Measurements from ENCODE around the gene MAPK8IP3.
A peak's percentile ranks its signal among the peaks of the same experiment; 100 is the strongest.
"Not testable (repeated sequence)": the region's sequence is repeated elsewhere in the genome, so short reads cannot be mapped to it uniquely, and the experiment has no call there.

The MAPK8IP3 gene

DNA sequence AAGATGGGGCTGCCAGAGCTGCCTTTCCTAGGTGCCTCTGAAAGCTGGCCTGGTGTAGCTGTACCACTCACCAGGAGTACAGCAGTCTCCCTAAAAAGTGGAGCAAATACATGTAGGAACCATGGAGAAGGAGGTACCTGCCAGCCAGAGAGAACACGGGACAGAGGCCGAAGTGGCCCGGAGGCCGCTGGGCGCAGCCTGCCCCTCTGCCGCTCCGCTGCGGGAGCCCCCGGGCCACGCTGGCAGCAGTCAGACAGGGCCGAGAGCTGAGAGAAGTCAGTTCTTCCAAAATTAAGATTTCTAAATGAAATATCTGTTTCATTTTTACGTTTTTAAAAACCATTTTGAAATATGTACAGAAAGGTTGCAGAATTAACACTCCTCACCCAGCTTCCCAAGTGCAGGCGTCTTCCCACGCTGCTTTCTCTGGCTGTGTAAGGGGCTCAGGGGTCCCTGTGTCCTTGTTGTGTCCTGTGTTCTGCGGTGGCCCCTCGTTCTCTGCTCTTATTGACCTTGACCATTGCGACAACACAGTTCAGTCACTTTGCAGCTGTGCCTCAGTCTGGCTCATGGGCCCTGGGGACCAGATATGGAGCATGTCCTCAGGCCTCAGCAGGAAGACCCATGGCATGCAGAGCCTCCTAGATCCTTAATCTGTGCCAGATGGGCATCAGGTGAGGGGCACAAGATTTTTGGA, 5.0 kb downstream of the MAPK8IP3 start:
- no peak for DNase-seq

GRCh38 chr16:1712791-1713261, 6.8 kb downstream of the MAPK8IP3 start:
- DNase-seq: no peak

GRCh38 chr16:1713331-1713730, 7.3 kb downstream of the MAPK8IP3 start:
- DNase-seq: no peak

DNA sequence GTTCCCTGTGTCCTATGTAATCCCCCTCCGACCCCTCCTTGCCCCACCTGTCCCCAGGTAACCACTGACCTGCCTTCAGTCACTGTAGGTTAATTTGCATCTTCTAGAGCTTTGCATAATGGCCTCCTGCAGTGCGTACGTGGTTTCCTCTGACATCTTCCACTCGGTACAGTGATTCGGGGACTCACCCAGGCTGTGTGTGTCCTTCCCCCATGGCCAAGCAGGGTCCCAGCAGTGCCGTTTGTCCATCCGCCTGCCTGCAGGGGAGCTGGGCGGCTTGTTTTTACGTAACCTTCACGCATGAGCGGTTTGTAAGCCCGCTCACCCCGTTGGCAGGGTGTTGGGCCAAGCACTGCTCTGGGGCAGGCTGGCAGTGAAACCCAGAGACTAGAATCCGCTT, 7.9 kb downstream of the MAPK8IP3 start:
- DNase-seq: no peak

DNA sequence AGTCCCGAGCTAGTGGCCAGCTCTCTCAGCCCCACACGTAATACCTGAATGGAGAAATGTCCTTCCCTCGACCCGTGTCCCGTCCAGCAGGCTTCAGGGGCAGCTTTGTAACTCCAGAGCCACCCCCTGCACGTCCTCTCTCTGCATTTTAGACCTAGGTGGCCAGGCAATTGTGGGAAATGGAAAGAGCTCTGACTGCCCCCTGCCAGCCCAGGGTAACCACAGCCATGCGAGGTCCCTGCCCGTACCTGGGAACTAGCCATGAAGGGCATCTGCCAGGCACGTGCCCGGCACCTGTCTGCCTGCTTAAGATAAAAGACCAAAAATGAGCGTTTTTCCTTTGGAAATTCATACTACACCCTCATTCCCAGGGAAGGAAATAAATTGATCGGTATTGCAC, 9.2 kb downstream of the MAPK8IP3 start:
- DNase-seq: no peak

DNA sequence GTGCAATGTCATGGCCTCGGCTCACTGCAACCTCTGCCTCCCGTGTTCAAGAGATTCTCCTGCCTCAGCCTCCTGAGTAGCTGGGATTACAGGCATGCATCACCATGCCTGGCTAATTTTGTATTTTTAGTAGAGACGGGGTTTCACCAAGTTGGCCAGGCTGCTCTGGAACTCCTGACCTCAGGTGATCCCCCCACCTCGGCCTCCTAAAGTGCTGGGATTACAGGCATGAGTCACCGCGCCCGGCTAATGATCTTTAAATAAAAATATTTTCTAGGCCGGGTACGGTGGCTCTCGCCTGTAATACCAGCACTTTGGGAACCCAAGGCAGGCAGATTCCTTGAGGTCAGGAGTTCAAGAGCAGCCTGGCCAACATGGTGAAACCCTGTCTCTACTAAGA, 12.2 kb downstream of the MAPK8IP3 start:
- DNase-seq: not testable (repeated sequence)

- peak; percentile 43 to 53 for DNase-seq
Observed at GRCh38 chr16:1719559-1720229, 13.7 kb downstream of the MAPK8IP3 start.

DNA sequence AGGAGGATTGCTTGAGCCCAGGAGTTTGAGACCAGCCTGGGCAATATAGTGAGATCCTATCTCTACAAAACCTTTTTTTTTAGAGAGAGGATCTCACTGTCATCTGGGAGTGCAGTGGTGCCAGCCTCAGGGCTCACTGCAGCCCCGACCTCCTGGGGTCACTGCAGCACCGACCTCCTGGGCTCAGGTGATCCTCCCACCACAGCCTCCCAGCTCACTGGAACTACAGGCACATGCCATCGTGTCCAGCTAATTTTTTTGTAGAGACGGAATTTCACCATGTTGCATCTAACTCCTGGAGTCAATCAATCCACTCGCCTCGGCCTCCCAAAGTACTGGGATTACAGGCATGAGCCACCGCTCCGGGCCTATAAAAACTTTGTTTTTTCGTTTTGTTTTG, 15.4 kb downstream of the MAPK8IP3 start:
- DNase-seq: no peak

GRCh38 chr16:1723450-1724147, 17.6 kb downstream of the MAPK8IP3 start:
- DNase-seq: no peak

DNA sequence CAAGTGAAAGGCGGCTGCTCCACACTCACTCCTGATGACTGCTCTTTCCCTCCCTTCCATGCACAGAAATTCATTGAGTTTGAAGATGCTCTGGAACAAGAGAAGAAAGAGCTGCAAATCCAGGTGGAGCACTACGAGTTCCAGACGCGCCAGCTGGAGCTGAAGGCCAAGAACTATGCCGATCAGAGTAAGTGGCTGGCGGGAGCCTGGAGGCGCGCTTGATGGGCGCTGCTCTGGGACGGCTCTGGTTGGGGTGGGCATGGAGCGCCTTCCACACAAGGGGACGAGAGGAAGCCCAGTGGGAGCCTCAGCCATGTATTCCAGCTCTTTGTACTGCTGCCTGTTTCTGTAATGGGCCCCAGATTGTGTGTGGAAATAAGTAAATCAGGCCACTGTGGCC, 18.5 kb downstream of the MAPK8IP3 start:
- no peak for DNase-seq

DNA sequence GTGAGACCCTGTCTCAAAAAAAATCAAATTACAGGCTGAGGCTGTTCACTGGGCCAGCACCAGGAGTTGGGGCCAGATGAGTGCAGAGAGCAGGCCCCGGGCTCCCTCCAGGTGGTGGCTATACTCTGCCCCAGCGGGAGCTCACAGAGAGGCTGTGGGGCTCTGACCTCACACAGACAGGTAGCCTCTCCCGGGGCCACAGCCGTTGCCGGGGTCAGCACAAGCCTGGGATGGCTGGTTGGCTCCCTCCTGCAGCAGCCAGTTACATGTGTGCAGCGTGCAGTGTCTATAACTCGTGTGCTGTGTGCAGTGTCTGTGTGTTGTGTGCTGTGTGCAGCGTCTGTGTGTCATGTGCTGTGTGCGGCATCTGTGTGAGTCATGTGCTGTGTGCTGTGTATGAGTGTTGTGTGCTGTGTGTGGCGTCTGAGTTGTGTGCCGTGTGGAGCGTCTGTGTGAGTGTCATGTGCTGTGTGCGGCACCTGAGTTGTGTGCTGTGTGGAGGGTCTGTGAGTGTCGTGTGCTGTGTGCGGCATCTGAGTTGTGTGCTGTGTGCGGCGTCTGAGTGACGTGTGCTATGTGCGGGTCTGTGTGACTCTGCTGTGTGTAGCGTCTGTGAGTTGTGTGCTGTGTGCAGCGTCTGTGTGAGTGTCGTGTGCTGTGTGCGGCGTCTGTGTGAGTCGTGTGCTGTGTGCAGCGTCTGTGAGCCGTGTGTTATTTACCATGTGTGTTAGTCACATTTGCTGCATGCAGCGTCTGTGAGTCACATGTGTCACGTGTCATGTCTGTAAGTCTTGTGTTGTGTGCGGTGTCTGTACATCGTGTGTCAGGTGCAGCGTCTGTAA, 20.9 kb downstream of the MAPK8IP3 start:
- no peak for DNase-seq

- no peak for DNase-seq
Observed at GRCh38 chr16:1727651-1728624, 21.9 kb downstream of the MAPK8IP3 start.

GRCh38 chr16:1729026-1729425, 23.0 kb downstream of the MAPK8IP3 start:
- DNase-seq: no peak

GRCh38 chr16:1729445-1729844, 23.4 kb downstream of the MAPK8IP3 start:
- DNase-seq: no peak

GRCh38 chr16:1731073-1731472, 25.1 kb downstream of the MAPK8IP3 start:
- DNase-seq: no peak

DNA sequence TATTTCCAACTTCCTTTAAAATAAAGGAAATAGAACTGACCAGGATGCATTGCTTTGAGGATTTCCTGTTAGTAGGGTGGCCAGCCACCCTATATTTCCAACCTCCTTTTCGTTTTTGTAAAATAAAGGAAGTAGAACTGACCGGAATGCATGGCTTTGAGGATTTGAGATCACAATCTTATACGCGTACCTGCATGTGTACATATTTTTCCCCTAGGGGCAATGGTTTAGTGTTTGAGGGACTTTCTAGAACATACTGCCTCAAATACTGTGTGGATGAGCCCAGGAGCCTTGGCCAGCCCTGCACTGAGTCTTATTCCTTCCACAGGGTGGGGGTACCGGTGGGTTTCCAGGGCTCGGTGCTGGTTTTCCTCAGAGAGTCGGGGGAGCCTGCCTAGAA, 25.6 kb downstream of the MAPK8IP3 start:
- no peak for DNase-seq

- no peak for DNase-seq
Observed at GRCh38 chr16:1732071-1732470, 26.1 kb downstream of the MAPK8IP3 start.

- not testable (repeated sequence) for DNase-seq
Observed at GRCh38 chr16:1732551-1732987, 26.6 kb downstream of the MAPK8IP3 start.

DNA sequence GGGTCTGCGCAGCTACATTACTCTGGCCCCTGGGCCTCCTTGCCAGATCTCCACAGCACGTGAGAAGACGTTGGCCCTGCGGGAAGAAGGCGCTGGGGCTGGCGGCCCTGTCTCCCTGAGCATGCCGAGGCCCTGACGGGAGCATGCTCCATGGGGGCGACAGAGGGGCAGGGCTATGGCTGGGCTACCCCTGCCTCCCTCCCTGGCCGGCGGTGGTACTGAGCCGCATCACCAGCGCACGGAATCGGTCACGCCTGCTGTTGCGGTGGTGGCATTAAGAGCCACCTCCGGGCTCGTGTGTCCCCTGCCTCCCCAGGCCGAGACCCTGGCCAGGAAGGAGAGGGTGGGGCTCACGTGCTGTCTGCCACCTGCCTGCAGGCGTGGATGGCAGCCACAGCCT, 28.1 kb downstream of the MAPK8IP3 start:
- no peak for DNase-seq

GRCh38 chr16:1734816-1735215, 28.8 kb downstream of the MAPK8IP3 start:
- DNase-seq: no peak

DNA sequence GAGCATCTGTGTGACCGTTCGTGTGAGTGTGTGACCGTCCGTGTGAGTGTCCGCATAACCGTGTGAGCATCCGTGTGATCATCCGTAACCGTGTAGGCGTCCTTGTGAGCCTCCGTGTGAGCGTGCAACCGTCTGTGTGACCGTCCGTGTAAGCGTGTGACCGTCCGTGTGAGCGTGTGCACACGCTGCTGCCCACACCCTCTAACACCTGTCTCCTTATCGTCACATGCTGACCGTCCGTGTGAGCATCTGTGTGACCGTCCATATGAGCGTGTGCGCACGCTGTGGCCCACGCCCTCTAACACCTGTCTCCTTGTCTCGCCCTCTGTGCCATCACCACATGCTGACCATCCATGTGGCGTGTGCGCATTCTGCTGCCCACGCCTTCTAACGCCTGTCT, 34.2 kb downstream of the MAPK8IP3 start:
- DNase-seq: no peak
